ENCODE data around the gene AUTS2.

Gene AUTS2

GRCh38 chr7:70787286-70787685, 1189.0 kb downstream of the AUTS2 start:
- DNase-seq (ENCODE audit: low read depth): no peak
- no peak for TF ChIP-seq CTCF (IDR thresholded peaks at IDR 0.05; ENCODE audit: insufficient read depth, low read depth, low read length, missing control alignments)
- H3K4me3 ChIP-seq (ENCODE audit: low read depth, low read length): no peak overlapping the region

- no peak overlapping the region for H3K4me3 ChIP-seq (ENCODE audit: low read depth, low read length)
- TF ChIP-seq CTCF (IDR thresholded peaks at IDR 0.05; ENCODE audit: insufficient read depth, low read depth, low read length, missing control alignments): no peak
- no peak for DNase-seq (ENCODE audit: low read depth)
Measured at GRCh38 chr7:70787771-70788170, 1189.5 kb downstream of the AUTS2 start.

GRCh38 chr7:70788276-70788675, 1190.0 kb downstream of the AUTS2 start:
- TF ChIP-seq CTCF (IDR thresholded peaks at IDR 0.05; ENCODE audit: insufficient read depth, low read depth, low read length, missing control alignments): no peak
- no peak overlapping the region for H3K4me3 ChIP-seq (ENCODE audit: low read depth, low read length)
- DNase-seq (ENCODE audit: low read depth): no peak

GRCh38 chr7:70789481-70790214, 1191.4 kb downstream of the AUTS2 start:
- DNase-seq (ENCODE audit: low read depth): no peak
- no peak for TF ChIP-seq CTCF (IDR thresholded peaks at IDR 0.05; ENCODE audit: insufficient read depth, low read depth, low read length, missing control alignments)

GRCh38 chr7:70790215-70791073, 1192.2 kb downstream of the AUTS2 start:
- no peak overlapping the region for H3K4me3 ChIP-seq (ENCODE audit: low read depth, low read length)
- no peak for TF ChIP-seq CTCF (IDR thresholded peaks at IDR 0.05; ENCODE audit: insufficient read depth, low read depth, low read length, missing control alignments)
- no peak for DNase-seq (ENCODE audit: low read depth)

More at GRCh38 chr7:70789481-70790214, 1191.4 kb downstream of the AUTS2 start:
- no peak overlapping the region for H3K4me3 ChIP-seq (ENCODE audit: low read depth, low read length)

- TF ChIP-seq CTCF (IDR thresholded peaks at IDR 0.05; ENCODE audit: insufficient read depth, low read depth, low read length, missing control alignments): no peak
- DNase-seq (ENCODE audit: low read depth): no peak
- H3K4me3 ChIP-seq (ENCODE audit: low read depth, low read length): no peak overlapping the region
Measured at GRCh38 chr7:70791341-70791740, 1193.1 kb downstream of the AUTS2 start.
